ENCODE measurements around the gene FIGLA. TPM values are rescaled to one million over a fixed set of nuclear protein-coding genes. Genes with fewer than 3 reads are reported as not detected.

The FIGLA gene
- total RNA-seq, 1 donor: not detected

DNA sequence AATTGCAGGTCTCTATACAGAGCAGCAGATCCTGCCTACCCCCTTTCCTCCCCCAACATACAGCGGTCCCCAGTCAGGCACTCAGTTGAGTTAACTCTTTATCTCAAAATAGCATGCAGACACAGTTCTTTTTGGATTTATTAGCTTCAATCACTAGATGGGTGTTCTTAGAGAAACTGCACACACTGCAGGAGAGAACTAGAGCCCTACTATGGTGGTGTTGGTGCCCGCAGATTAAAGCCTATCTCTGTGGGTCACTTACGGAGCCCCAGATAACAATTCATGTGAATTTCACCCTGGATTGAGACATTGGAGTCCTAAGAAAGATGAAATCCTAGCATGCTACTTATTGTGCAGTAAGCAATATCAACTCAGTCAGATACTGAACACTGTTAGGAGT, 34.3 kb downstream of the FIGLA start:
- Histone ChIP-seq H4K20me1 (ENCODE audit: insufficient read depth, low read length) (no peaks in the 10 kb centered on the region), H3K36me3 (ENCODE audit: insufficient read depth, low read length) (no peaks in the 10 kb centered on the region), H3K9me3 (ENCODE audit: low read depth, low read length) (no peaks in the 10 kb centered on the region), H2AFZ (ENCODE audit: low read length) (no peak overlapping the region), H3K79me2 (ENCODE audit: insufficient read depth, low read length) (no peaks in the 10 kb centered on the region), H3K4me1 (ENCODE audit: insufficient read depth, low read length) (no peaks in the 10 kb centered on the region), H3K27me3 (ENCODE audit: insufficient read depth, low read length) (peaks cover 3% of the 10 kb centered on the region), H3K4me3 (ENCODE audit: insufficient read depth, low read length) (no peak overlapping the region), H3K4me2 (ENCODE audit: insufficient read depth, low read length) (no peak overlapping the region), H3K27ac (ENCODE audit: low read depth, low read length) (no peak overlapping the region)
- TF ChIP-seq, protein P1, sequence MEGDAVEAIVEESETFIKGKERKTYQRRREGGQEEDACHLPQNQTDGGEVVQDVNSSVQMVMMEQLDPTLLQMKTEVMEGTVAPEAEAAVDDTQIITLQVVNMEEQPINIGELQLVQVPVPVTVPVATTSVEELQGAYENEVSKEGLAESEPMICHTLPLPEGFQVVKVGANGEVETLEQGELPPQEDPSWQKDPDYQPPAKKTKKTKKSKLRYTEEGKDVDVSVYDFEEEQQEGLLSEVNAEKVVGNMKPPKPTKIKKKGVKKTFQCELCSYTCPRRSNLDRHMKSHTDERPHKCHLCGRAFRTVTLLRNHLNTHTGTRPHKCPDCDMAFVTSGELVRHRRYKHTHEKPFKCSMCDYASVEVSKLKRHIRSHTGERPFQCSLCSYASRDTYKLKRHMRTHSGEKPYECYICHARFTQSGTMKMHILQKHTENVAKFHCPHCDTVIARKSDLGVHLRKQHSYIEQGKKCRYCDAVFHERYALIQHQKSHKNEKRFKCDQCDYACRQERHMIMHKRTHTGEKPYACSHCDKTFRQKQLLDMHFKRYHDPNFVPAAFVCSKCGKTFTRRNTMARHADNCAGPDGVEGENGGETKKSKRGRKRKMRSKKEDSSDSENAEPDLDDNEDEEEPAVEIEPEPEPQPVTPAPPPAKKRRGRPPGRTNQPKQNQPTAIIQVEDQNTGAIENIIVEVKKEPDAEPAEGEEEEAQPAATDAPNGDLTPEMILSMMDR (IDR thresholded peaks at IDR 0.05; ENCODE audit: extremely low read depth, low read depth, low read length): no peak
- DNase-seq (ENCODE audit: insufficient read length, low spot score, missing footprints): no peak

DNA sequence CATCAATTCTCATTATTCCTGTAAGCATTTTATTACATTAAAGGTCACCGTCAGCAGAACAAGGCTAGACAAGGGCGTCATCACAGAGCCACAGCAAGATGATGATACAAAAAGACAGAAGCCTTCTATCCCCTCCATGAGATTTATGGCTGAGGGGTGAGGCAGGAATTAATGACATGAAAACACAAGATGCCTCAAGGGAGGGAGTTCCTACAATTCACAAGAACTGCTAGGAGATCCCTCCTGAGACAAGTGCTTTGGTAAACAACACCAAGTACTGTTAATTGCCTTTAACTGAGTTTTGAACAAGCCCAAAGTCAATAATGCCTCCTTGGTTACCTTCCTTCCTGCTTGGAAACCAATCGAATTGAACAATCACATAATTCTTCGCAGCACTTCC, 36.5 kb downstream of the FIGLA start:
- no peak for DNase-seq (ENCODE audit: insufficient read length, low spot score, missing footprints)
- H4K20me1 ChIP-seq (ENCODE audit: insufficient read depth, low read length): no peaks in the 10 kb centered on the region
- H3K27me3 ChIP-seq (ENCODE audit: insufficient read depth, low read length): peaks cover 9% of the 10 kb centered on the region
- no peaks in the 10 kb centered on the region for H3K36me3 ChIP-seq (ENCODE audit: insufficient read depth, low read length)
- no peaks in the 10 kb centered on the region for H3K79me2 ChIP-seq (ENCODE audit: insufficient read depth, low read length)
- TF ChIP-seq, protein P1 (IDR thresholded peaks at IDR 0.05; ENCODE audit: extremely low read depth, low read depth, low read length): no peak
- H3K9me3 ChIP-seq (ENCODE audit: low read depth, low read length): no peaks in the 10 kb centered on the region
- no peak overlapping the region for H3K4me3 ChIP-seq (ENCODE audit: insufficient read depth, low read length)
- no peak overlapping the region for H3K27ac ChIP-seq (ENCODE audit: low read depth, low read length)
- no peak overlapping the region for H2AFZ ChIP-seq (ENCODE audit: low read length)
- H3K4me2 ChIP-seq (ENCODE audit: insufficient read depth, low read length): no peak overlapping the region
- H3K4me1 ChIP-seq (ENCODE audit: insufficient read depth, low read length): no peaks in the 10 kb centered on the region

DNA sequence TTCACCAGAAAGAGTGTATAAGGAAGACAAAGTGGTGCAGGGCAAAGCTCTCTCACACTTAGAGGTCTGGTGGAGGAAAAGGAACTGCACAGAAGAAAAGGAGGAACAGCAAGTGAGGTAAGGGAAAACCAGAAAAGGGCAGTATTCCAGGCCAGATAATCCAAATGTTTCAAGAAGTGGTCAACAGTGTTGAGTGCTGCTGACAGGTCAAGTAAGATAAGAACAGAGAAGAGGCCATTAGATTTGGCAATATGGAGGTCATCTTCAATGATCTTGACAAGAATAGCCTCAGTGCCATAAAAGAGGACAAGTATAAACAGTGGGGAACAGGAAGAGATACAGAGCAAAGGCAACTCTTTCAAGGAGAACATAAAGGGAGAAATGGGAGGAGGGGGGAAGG, 37.4 kb downstream of the FIGLA start:
- TF ChIP-seq, protein P1 (IDR thresholded peaks at IDR 0.05; ENCODE audit: extremely low read depth, low read depth, low read length): no peak
- Histone ChIP-seq H3K4me2 (ENCODE audit: insufficient read depth, low read length) (no peak overlapping the region), H3K27ac (ENCODE audit: low read depth, low read length) (no peak overlapping the region), H3K4me1 (ENCODE audit: insufficient read depth, low read length) (no peaks in the 10 kb centered on the region), H3K4me3 (ENCODE audit: insufficient read depth, low read length) (no peak overlapping the region), H3K27me3 (ENCODE audit: insufficient read depth, low read length) (peaks cover 9% of the 10 kb centered on the region), H4K20me1 (ENCODE audit: insufficient read depth, low read length) (no peaks in the 10 kb centered on the region), H2AFZ (ENCODE audit: low read length) (no peak overlapping the region), H3K36me3 (ENCODE audit: insufficient read depth, low read length) (no peaks in the 10 kb centered on the region), H3K9me3 (ENCODE audit: low read depth, low read length) (no peaks in the 10 kb centered on the region), H3K79me2 (ENCODE audit: insufficient read depth, low read length) (no peaks in the 10 kb centered on the region)
- no peak for DNase-seq (ENCODE audit: insufficient read length, low spot score, missing footprints)

DNA sequence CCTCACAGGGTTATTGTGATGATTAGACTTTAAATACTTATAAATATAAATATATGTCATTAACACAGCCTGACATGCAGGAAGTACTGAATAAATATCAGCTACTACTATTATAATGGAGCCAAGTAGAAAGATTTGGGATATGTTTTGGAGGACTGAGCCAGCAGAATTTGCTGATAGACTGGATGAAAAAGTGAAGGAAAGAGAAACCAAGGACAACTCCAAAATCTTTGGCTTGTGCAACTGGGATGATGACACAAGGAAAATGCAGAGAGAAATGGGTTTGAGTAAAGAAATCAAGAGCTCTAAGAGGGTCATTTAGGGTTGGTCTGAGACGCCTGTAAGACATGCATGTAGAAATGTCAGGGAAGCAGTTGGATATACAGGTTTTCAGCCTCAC, 38.0 kb downstream of the FIGLA start:
- H3K4me2 ChIP-seq (ENCODE audit: insufficient read depth, low read length): no peak overlapping the region
- no peak for DNase-seq (ENCODE audit: insufficient read length, low spot score, missing footprints)
- H3K79me2 ChIP-seq (ENCODE audit: insufficient read depth, low read length): no peaks in the 10 kb centered on the region
- no peaks in the 10 kb centered on the region for H3K36me3 ChIP-seq (ENCODE audit: insufficient read depth, low read length)
- peaks cover 9% of the 10 kb centered on the region for H3K27me3 ChIP-seq (ENCODE audit: insufficient read depth, low read length)
- no peaks in the 10 kb centered on the region for H4K20me1 ChIP-seq (ENCODE audit: insufficient read depth, low read length)
- TF ChIP-seq, protein P1 (IDR thresholded peaks at IDR 0.05; ENCODE audit: extremely low read depth, low read depth, low read length): no peak
- H3K4me3 ChIP-seq (ENCODE audit: insufficient read depth, low read length): no peak overlapping the region
- H2AFZ ChIP-seq (ENCODE audit: low read length): no peak overlapping the region
- H3K4me1 ChIP-seq (ENCODE audit: insufficient read depth, low read length): no peaks in the 10 kb centered on the region
- no peak overlapping the region for H3K27ac ChIP-seq (ENCODE audit: low read depth, low read length)
- no peaks in the 10 kb centered on the region for H3K9me3 ChIP-seq (ENCODE audit: low read depth, low read length)

Measured in osteoblast (primary cell).